GM13976 (cell line): ENCODE results near the gene ORC6.
"Not testable (repeated sequence)": the region's sequence is repeated elsewhere in the genome, so short reads cannot be mapped to it uniquely, and the experiment has no call there.

Experiments used
- DNase-seq: peaks from one replicate; pipeline ENCODE4 v3.0.0; 2012; ENCODE audit warnings: low spot score
- in situ Hi-C: fragments of 300-500 bp; cut with MboI; formaldehyde crosslinking; loops from one replicate; pipeline ENCODE4 v1.12.0; 2022; ENCODE audit warnings: low sequenced_read_pairs, mixed read lengths, inconsistent platforms; ENCODE audit not compliant: unreplicated experiment
- TF ChIP-seq, protein P1 (sequence below): IDR thresholded peaks from 2 replicates; pipeline ENCODE4 v1.5.1; 2012; ENCODE audit warnings: borderline replicate concordance, mild to moderate bottlenecking; ENCODE audit not compliant: insufficient read depth; ENCODE audit errors: extremely low read depth, missing control alignments, control extremely low read depth

Gene ORC6

GRCh38 chr16:46662123-46662522 lies 27.3 kb upstream of the ORC6 start:
- in situ Hi-C loops: no loop called here
- DNase-seq: no peak
- TF ChIP-seq, protein P1, sequence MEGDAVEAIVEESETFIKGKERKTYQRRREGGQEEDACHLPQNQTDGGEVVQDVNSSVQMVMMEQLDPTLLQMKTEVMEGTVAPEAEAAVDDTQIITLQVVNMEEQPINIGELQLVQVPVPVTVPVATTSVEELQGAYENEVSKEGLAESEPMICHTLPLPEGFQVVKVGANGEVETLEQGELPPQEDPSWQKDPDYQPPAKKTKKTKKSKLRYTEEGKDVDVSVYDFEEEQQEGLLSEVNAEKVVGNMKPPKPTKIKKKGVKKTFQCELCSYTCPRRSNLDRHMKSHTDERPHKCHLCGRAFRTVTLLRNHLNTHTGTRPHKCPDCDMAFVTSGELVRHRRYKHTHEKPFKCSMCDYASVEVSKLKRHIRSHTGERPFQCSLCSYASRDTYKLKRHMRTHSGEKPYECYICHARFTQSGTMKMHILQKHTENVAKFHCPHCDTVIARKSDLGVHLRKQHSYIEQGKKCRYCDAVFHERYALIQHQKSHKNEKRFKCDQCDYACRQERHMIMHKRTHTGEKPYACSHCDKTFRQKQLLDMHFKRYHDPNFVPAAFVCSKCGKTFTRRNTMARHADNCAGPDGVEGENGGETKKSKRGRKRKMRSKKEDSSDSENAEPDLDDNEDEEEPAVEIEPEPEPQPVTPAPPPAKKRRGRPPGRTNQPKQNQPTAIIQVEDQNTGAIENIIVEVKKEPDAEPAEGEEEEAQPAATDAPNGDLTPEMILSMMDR: no peak

- in situ Hi-C loops: loop anchor here (5.0 kb wide), 1 partner anchor 244 kb away; no protein-coding TSS in a partner anchor
- TF ChIP-seq, protein P1: peak; percentile 91
- DNase-seq: peak; percentile 56
These were observed 16.0 kb upstream of the ORC6 start for GRCh38 chr16:46673320-46674013.

DNA sequence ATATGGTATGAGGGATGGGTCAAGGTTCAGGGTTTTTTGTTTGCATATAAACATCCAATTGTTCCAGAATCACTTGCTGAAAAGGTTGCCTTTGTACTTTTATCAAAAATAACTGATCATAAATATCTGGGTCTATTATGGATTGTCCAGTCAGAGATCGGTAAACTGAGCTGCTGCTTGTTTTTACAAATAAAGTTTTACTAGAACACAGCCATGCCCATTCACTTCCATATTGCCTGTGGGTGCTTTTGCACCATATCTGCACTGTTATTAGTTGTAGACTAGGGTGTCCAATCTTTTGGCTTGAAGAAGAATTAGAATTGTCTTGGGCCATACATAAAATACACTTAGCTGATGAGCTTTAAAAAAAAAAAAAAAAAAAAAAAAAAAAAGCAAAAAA lies 11.5 kb upstream of the ORC6 start:
- DNase-seq, in situ Hi-C loops: not testable (repeated sequence)

- in situ Hi-C loops, DNase-seq: not testable (repeated sequence)
These were observed 7.6 kb upstream of the ORC6 start for GRCh38 chr16:46681867-46682266.

DNA sequence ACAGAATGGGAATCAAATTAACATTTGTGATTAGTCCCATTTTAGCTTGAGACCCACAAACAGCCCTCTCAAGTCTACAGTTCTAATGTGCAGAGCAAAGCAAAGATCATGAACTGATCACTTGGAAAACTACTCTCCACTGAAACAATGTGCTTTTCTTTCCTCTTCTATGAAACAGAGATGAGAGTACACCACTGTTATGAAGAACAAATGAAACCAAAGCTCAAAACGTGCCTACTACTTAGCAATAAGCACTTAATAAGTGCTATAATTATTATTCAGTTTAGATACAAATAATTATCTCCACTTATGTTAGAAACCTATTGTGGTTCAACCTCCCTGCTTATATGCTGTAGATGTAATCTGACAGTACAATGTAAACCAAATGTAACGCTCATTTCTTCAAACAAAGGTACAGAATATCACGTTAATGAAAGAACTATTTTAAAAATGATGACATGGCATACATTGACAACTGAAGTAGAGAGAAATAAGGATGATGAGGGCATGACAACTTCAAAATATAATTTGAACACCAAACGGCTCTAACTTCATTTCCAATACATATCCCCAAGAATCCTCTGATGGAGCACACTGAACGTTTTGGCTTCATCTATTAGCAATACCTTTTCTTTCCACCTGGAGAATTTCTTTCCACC lies 2.5 kb upstream of the ORC6 start:
- DNase-seq: no peak
- in situ Hi-C loops: no loop called here
- TF ChIP-seq, protein P1: no peak

- in situ Hi-C loops: no loop called here
- no peak for DNase-seq
- TF ChIP-seq, protein P1: no peak
These were observed 2.0 kb upstream of the ORC6 start for GRCh38 chr16:46687486-46687885.

- TF ChIP-seq, protein P1: peak; percentile 29
- in situ Hi-C loops: no loop called here
- no peak for DNase-seq
These were observed 1.3 kb upstream of the ORC6 start for GRCh38 chr16:46688101-46688653.
